HepG2 (cell line): Measurements from ENCODE around the gene MAN1A1. TPM values are rescaled to one million over a fixed set of nuclear protein-coding genes. Genes with fewer than 3 reads are reported as not detected.

Experiments used
- ATAC-seq: fragments of 200-7000 bp; cut with Tn5 transposase; 3 replicates; pipeline ENCODE4 v1.9.1; 2020; ENCODE audit warnings: mild to moderate bottlenecking, moderate library complexity
- BruUV-seq: library from RNA; stranded (reverse); fragments of 400-500 nt; replicated peaks from 2 replicates; lab custom pipeline; 2021; lab: Mats Ljungman, UMichigan
- CTCF ChIA-PET: fragments of 300-600 bp; formaldehyde crosslinking; extraction: SDS; loops from one replicate; lab custom pipeline; 2021; ENCODE audit warnings: low total read pairs, inconsistent platforms, low intra/inter-chr PET ratio; lab: Yijun Ruan, JAX
- POLR2A ChIA-PET: fragments of 350-600 bp; sonication (Branson Sonifier 250); formaldehyde crosslinking; loops from one replicate; lab custom pipeline; 2020; ENCODE audit warnings: antibody characterized with exemption, inconsistent platforms; lab: Yijun Ruan, JAX
- DNase-seq: peaks from one replicate; pipeline ENCODE4 v3.0.0-alpha.2; 2015; ENCODE audit warnings: low spot score
- FAIRE-seq: peaks from 3 replicates; lab custom pipeline; 2011; peaks lifted over from hg19 to GRCh38; lab: Jason Lieb, UNC
- H2AFZ ChIP-seq: one replicate; pipeline ENCODE4 v1.6.1; 2011; ENCODE audit warnings: low read length, inconsistent platforms
- H3K27ac ChIP-seq: fragments of 300-600 bp; 3 replicates; pipeline ENCODE4 v1.8.0; 2011; ENCODE audit warnings: mixed run types, mild to moderate bottlenecking, mixed read lengths, low read length, inconsistent platforms; ENCODE audit not compliant: insufficient read depth; ENCODE audit errors: extremely low read length
- H3K27me3 ChIP-seq, 2 experiments: fragments of 200-600 bp in 1 of 2; 2 replicates in 1 of 2; 3 replicates in 1 of 2; pipeline versions ENCODE4 v1.6.0 to v1.8.0; 2011; ENCODE audit warnings: low read length in 2 of 2, mild to moderate bottlenecking in 2 of 2, moderate library complexity in 2 of 2, inconsistent platforms in 1 of 2; ENCODE audit not compliant: insufficient read depth in 2 of 2, control insufficient read depth in 1 of 2
- H3K36me3 ChIP-seq, 2 experiments: fragments of 200-600 bp in 1 of 2; replicated peaks in 1 of 2; 2 replicates in 1 of 2; 3 replicates in 1 of 2; pipeline versions ENCODE4 v1.5.1 to v1.8.0; 2011; ENCODE audit warnings: low read length in 2 of 2, inconsistent platforms in 1 of 2; ENCODE audit not compliant: insufficient read depth in 2 of 2, control insufficient read depth in 1 of 2
- H3K4me1 ChIP-seq: 2 replicates; pipeline ENCODE4 v1.5.1; 2012; ENCODE audit warnings: low read length, inconsistent platforms; ENCODE audit not compliant: insufficient read depth
- H3K4me2 ChIP-seq: 2 replicates; pipeline ENCODE4 v1.6.0; 2011; ENCODE audit warnings: low read depth, low read length, inconsistent platforms
- H3K4me3 ChIP-seq, 3 experiments: fragments of 200-600 bp in 1 of 3; sonication (generic), shearing (Covaris generic) in 1 of 3; replicated peaks in 1 of 3; 2 replicates each; pipeline ENCODE4 v1.5.1; 2011 to 2016; ENCODE audit warnings: low read length in 3 of 3, inconsistent platforms in 2 of 3, low read depth in 2 of 3, mild to moderate bottlenecking in 2 of 3, control low read depth in 1 of 3, mixed read lengths in 1 of 3; ENCODE audit not compliant: insufficient read depth in 1 of 3
- H3K79me2 ChIP-seq: one replicate; pipeline ENCODE4 v1.6.1; 2011; ENCODE audit warnings: low read length, inconsistent platforms; ENCODE audit not compliant: insufficient read depth
- H3K9ac ChIP-seq: 2 replicates; pipeline ENCODE4 v1.6.0; 2011; ENCODE audit warnings: mild to moderate bottlenecking, low read depth, low read length, inconsistent platforms; ENCODE audit not compliant: insufficient read depth
- H3K9me3 ChIP-seq: 2 replicates; pipeline ENCODE4 v1.5.1; 2012; ENCODE audit warnings: mild to moderate bottlenecking, low read length
- H4K20me1 ChIP-seq: 2 replicates; pipeline ENCODE4 v1.6.0; 2011; ENCODE audit warnings: inconsistent platforms, mild to moderate bottlenecking, low read length, moderate library complexity; ENCODE audit not compliant: insufficient read depth
- AGO2 ChIP-seq: fragments of 200-400 bp; formaldehyde crosslinking; optimal IDR thresholded peaks from 2 replicates; pipeline ENCODE3; 2017; ENCODE audit warnings: mild to moderate bottlenecking, low read depth, low read length, moderate library complexity
- ATF7-NPFF ChIP-seq: sonication (generic); formaldehyde crosslinking; IDR thresholded peaks from 2 replicates; pipeline ENCODE4 v1.8.1; 2023; ENCODE audit warnings: mild to moderate bottlenecking, low read depth, missing genetic modification reagents, moderate library complexity
- CEBPG ChIP-seq: IDR thresholded peaks from 2 replicates; pipeline ENCODE4 v1.6.1; 2016
- GATAD2A ChIP-seq: IDR thresholded peaks from 2 replicates; pipeline ENCODE4 v1.6.1; 2016
- KAT7 ChIP-seq: IDR thresholded peaks from 2 replicates; pipeline ENCODE4 v1.6.1; 2018; ENCODE audit warnings: borderline replicate concordance, missing compliant biosample characterization
- MAFG ChIP-seq: sonication (generic); formaldehyde crosslinking; IDR thresholded peaks from 2 replicates; pipeline ENCODE4 v1.5.1; 2020; ENCODE audit warnings: mild to moderate bottlenecking, missing genetic modification reagents
- MAFK ChIP-seq, 2 experiments: IDR thresholded peaks in 1 of 2; conservative IDR thresholded peaks in 1 of 2; 2 replicates each; pipeline ENCODE4 v1.6.1; 2011; ENCODE audit warnings: improper control_type of control experiment in 2 of 2, low read length in 2 of 2
- NR3C1 ChIP-seq: sonication (generic); formaldehyde crosslinking; IDR thresholded peaks from 2 replicates; pipeline ENCODE4 v1.4.0; 2020; ENCODE audit warnings: missing genetic modification reagents
- SMYD3 ChIP-seq: sonication (generic); formaldehyde crosslinking; IDR thresholded peaks from 2 replicates; pipeline ENCODE4 v1.8.1; 2023; ENCODE audit warnings: mild to moderate bottlenecking, missing genetic modification reagents
- SP4 ChIP-seq: sonication (generic); formaldehyde crosslinking; IDR thresholded peaks from 2 replicates; pipeline ENCODE4 v1.8.1; 2023; ENCODE audit warnings: mild to moderate bottlenecking, missing genetic modification reagents
- WIZ ChIP-seq: sonication (generic); formaldehyde crosslinking; IDR thresholded peaks from 2 replicates; pipeline ENCODE4 v1.5.1; 2020; ENCODE audit warnings: mild to moderate bottlenecking, missing genetic modification reagents
- ZBTB7A ChIP-seq: sonication (generic); formaldehyde crosslinking; IDR thresholded peaks from 2 replicates; pipeline ENCODE4 v1.8.0; 2022; ENCODE audit warnings: mild to moderate bottlenecking, missing genetic modification reagents
- ZNF160 ChIP-seq: sonication (generic); formaldehyde crosslinking; IDR thresholded peaks from 2 replicates; pipeline ENCODE4 v1.8.0; 2022; ENCODE audit warnings: mild to moderate bottlenecking, inconsistent platforms, missing genetic modification reagents
- ZNF34 ChIP-seq: sonication (generic); formaldehyde crosslinking; IDR thresholded peaks from 2 replicates; pipeline ENCODE4 v1.4.0; 2020; ENCODE audit warnings: mild to moderate bottlenecking, missing genetic modification reagents, borderline replicate concordance
- ZNF672 ChIP-seq: sonication (generic); formaldehyde crosslinking; IDR thresholded peaks from 2 replicates; pipeline ENCODE4 v1.8.1; 2022; ENCODE audit warnings: missing genetic modification reagents
- ZSCAN25 ChIP-seq: sonication (generic); formaldehyde crosslinking; IDR thresholded peaks from 2 replicates; pipeline ENCODE4 v1.8.0; 2022; ENCODE audit warnings: mild to moderate bottlenecking, missing genetic modification reagents
- WGBS: methylation state at CpG from one replicate; pipeline ENCODE4 v1.1.6; 2017; ENCODE audit warnings: low lambda C conversion rate; 5-methylcytosine and 5-hydroxymethylcytosine counted together
- in situ Hi-C: cut with HindIII; loops from 2 replicates; pipeline ENCODE4 v1.10.0; 2017; ENCODE audit warnings: low pct_unique_long_range_greater_than_20kb; ENCODE audit not compliant: extremely low pct_ligation_motif_present
- intact Hi-C: fragments of 100-400 bp; cut with micrococcal nuclease; formaldehyde crosslinking; loops from one replicate; pipeline ENCODE4 v1.10.0; 2022; ENCODE audit not compliant: unreplicated experiment
- polyA plus RNA-seq, 8 experiments: library from polyadenylated mRNA; depleted of rRNA in 3 of 8; stranded (reverse) in 7 of 8; unstranded in 1 of 8; fragments of >200 nt; fragmentation: Illumina TruSeq in 4 of 8; extraction: Trizol in 4 of 8; gene quantifications; 2 replicates each; pipeline versions ENCODE4 v1.2.1 to v1.2.3, GENCODE V29; 2011 to 2016; ENCODE audit warnings: low read depth in 4 of 8, missing spikeins in 1 of 8, mixed read lengths in 1 of 8; ENCODE audit not compliant: insufficient read depth in 1 of 8
- total RNA-seq, 5 experiments: library from RNA; depleted of rRNA; stranded (reverse); fragments of >200 nt; fragmentation: Illumina TruSeq; extraction: Trizol; gene quantifications; 2 replicates each; pipeline ENCODE4 v1.2.3, GENCODE V29; 2016; ENCODE audit warnings: low read depth in 1 of 5
- TF ChIP-seq, protein P1 (sequence below): IDR thresholded peaks from 2 replicates; pipeline ENCODE4 v1.6.1; 2016; ENCODE audit warnings: mild to moderate bottlenecking
- TF ChIP-seq, protein P2 (sequence below), 2 experiments: sonication (generic) in 1 of 2; formaldehyde crosslinking in 1 of 2; IDR thresholded peaks; 2 replicates each; pipeline versions ENCODE4 v1.4.0 to v1.6.1; 2016 to 2020; ENCODE audit warnings: borderline replicate concordance in 1 of 2, low read depth in 1 of 2, mild to moderate bottlenecking in 1 of 2, missing genetic modification reagents in 1 of 2

MAN1A1 gene
- total and polyA plus RNA-seq, 2 of the 13 experiments (the other 11 are each of a cell fraction or from before 2014, with no cell fraction given), result 156 to 236 TPM

DNA sequence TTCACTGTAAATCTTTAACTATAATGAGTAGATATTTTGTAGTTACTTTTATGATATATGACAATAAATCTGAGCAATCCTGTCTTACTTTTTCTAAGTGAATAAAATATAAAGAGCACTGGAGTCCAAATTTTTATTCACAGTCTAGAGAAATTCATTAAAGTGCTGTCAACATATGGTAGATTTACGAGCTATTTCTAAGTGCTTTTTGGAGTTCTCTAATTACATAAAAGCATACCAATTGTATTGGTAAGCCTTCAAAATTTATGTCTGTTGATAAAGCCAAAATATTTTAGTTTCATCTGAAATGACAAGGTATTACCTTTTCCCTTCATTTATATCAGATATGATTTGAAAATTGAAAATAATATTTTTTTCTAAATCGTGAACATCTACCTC lies 75.4 kb downstream of the MAN1A1 start (continued):
- no peak for TF ChIP-seq ZNF34 (CRISPR knock-in tag)

GRCh38 chr6:119273272-119274196 lies 76.0 kb downstream of the MAN1A1 start:
- CTCF ChIA-PET, result no interaction called here
- Histone ChIP-seq H3K36me3 (peaks cover 26 to 75% of the 10 kb centered on the region in 2 experiments), H3K9ac (no peak overlapping the region), H2AFZ (no peak overlapping the region), H3K9me3 (peaks cover 23% of the 10 kb centered on the region), H3K4me1 (peaks cover 11% of the 10 kb centered on the region), H4K20me1 (peaks cover 26% of the 10 kb centered on the region), H3K27me3 (no peaks in the 10 kb centered on the region), H3K79me2 (peaks cover 55% of the 10 kb centered on the region), H3K4me2 (no peak overlapping the region), H3K27ac (no peak overlapping the region), H3K4me3 (no peak overlapping the region)
- FAIRE-seq (no peak), ATAC-seq (no peak), DNase-seq (no peak)
- in situ Hi-C loops, result no loop called here
- no TSS peak for BruUV-seq
- 98% methylated on average over 1 of the region's 1 CpG for WGBS
- intact Hi-C loops, result no loop called here
- POLR2A ChIA-PET, result no interaction called here
- no peak for TF ChIP-seq SP4 (CRISPR knock-in tag)
- TF ChIP-seq, protein P1, sequence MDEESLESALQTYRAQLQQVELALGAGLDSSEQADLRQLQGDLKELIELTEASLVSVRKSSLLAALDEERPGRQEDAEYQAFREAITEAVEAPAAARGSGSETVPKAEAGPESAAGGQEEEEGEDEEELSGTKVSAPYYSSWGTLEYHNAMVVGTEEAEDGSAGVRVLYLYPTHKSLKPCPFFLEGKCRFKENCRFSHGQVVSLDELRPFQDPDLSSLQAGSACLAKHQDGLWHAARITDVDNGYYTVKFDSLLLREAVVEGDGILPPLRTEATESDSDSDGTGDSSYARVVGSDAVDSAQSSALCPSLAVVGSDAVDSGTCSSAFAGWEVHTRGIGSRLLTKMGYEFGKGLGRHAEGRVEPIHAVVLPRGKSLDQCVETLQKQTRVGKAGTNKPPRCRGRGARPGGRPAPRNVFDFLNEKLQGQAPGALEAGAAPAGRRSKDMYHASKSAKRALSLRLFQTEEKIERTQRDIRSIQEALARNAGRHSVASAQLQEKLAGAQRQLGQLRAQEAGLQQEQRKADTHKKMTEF (CRISPR knock-in tag), result no peak
- TF ChIP-seq ZSCAN25 (CRISPR knock-in tag), result no peak
- TF ChIP-seq ZNF160 (CRISPR knock-in tag), result no peak
- TF ChIP-seq ZNF672, result no peak
- TF ChIP-seq CEBPG, result peak; percentile 39
- peak; percentile 40 for TF ChIP-seq AGO2
- TF ChIP-seq KAT7 (CRISPR knock-in tag), result no peak
- TF ChIP-seq WIZ (CRISPR knock-in tag), result no peak
- TF ChIP-seq MAFG (CRISPR knock-in tag), result 0 out of 2 replicates have a peak, but pooled peaks have one; percentile 30
- TF ChIP-seq ZBTB7A (CRISPR knock-in tag), result no peak
- TF ChIP-seq, protein P2, sequence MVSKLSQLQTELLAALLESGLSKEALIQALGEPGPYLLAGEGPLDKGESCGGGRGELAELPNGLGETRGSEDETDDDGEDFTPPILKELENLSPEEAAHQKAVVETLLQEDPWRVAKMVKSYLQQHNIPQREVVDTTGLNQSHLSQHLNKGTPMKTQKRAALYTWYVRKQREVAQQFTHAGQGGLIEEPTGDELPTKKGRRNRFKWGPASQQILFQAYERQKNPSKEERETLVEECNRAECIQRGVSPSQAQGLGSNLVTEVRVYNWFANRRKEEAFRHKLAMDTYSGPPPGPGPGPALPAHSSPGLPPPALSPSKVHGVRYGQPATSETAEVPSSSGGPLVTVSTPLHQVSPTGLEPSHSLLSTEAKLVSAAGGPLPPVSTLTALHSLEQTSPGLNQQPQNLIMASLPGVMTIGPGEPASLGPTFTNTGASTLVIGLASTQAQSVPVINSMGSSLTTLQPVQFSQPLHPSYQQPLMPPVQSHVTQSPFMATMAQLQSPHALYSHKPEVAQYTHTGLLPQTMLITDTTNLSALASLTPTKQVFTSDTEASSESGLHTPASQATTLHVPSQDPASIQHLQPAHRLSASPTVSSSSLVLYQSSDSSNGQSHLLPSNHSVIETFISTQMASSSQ (IDR thresholded peaks at IDR 0.05; ENCODE audit: low read depth), result no peak
- TF ChIP-seq, protein P2 (CRISPR knock-in tag; IDR thresholded peaks at IDR 0.05; ENCODE audit: borderline replicate concordance), result no peak
- TF ChIP-seq MAFK (conservative IDR thresholded peaks at IDR 0.05 in 1 of 2, IDR thresholded peaks at IDR 0.05 in 1 of 2; ENCODE audit: low read length in 2 of 2), result peak; percentile 99 to 100
- no peak for TF ChIP-seq SMYD3 (CRISPR knock-in tag)
- TF ChIP-seq GATAD2A (CRISPR knock-in tag), result no peak
- TF ChIP-seq NR3C1 (CRISPR knock-in tag), result no peak
- TF ChIP-seq ATF7-NPFF (CRISPR knock-in tag), result no peak
